GM04503 (cell line): Measurements from ENCODE around the gene NEB.

ENCODE experiments used
- DNase-seq: peaks from one replicate; pipeline ENCODE4 v3.0.0-alpha.2; 2012; ENCODE audit warnings: low read depth

The NEB gene

GRCh38 chr2:151733771-151734672 lies at the start of gene NEB:
Gene NEB, minus strand, starts transcription at chr2:151734476. Its CDS starts 1,320 bp downstream, at chr2:151733156.
- no peak for DNase-seq

DNA sequence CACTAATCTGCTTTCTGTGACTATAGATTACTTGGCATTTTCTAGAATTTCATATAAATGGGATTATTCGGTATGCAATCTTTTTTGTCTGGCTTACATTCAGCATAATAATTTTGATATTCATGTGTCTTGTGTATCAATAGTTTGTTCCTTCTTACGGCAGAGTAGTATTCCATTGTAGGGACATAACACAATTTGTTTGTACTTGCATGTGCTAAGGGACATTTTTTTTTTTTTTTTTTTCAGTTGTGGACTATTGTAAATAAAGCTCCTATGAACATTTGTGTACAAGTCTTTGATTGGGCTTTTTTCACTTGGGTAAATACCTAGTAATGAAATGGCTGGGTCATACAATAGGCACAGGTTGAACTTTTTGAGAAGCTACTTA lies 48.9 kb upstream of the NEB start:
- DNase-seq = no peak

- no peak for DNase-seq
Observed at GRCh38 chr2:151782378-151783132, 48.3 kb upstream of the NEB start.

GRCh38 chr2:151781642-151782041 lies 47.4 kb upstream of the NEB start:
- DNase-seq = no peak

DNA sequence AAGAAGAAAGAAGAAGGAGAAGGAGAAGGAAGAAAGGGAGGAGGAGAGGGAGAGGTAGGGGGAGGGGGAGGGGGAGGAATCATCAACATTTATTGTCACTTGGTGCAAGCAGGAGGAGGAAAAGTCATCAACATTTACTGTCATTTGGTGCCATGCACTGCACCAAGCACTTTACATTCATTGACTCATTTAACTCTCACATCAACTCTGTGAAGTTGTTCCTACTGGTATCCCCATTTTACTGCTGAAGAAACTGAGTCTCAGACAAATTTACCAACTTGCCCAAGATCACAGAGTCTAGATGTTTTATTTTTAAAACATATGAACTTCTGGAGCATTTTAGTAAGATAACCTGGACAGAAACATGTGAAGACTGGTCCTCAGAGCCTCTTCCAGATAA lies 46.7 kb upstream of the NEB start:
- no peak for DNase-seq

DNA sequence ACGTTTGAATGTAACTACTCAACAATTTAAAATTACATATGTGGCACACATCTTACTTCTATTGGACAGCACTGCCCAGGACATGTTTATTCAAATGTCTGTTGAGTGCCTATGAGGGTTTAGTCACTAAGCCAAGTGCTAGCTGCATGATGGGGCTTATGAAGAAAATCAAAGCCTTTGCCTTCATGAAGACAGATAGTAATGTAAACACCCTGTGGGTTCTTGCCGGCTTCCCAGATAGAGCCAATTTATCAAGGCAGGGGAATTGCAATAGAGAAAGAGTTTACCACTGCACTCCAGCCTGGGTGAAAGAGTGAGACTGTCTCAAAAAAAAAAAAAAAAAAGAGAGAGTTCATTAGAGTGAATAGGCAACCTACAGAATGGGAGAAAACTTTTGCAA lies 43.7 kb upstream of the NEB start:
- DNase-seq = no peak

DNA sequence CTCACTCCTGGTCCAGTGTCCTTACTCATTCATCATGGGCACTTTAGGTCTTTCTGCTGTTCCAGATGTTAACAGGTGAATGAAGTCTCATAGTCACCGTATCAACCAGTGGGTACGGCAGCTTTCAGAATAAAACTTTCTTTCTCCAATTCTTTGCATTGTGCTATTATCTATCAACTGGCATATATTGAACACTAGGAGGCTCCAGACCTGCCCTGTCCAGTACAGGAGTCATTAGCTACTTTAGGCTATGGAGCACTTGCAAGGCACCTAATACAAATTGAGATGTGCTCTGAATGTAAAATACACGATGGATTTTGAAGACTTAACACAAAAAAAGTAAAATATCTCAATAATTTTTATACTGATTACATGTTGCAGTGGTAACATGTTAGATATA lies 43.2 kb upstream of the NEB start:
- DNase-seq = no peak

GRCh38 chr2:151776367-151776766 lies 42.1 kb upstream of the NEB start:
- DNase-seq = no peak

DNA sequence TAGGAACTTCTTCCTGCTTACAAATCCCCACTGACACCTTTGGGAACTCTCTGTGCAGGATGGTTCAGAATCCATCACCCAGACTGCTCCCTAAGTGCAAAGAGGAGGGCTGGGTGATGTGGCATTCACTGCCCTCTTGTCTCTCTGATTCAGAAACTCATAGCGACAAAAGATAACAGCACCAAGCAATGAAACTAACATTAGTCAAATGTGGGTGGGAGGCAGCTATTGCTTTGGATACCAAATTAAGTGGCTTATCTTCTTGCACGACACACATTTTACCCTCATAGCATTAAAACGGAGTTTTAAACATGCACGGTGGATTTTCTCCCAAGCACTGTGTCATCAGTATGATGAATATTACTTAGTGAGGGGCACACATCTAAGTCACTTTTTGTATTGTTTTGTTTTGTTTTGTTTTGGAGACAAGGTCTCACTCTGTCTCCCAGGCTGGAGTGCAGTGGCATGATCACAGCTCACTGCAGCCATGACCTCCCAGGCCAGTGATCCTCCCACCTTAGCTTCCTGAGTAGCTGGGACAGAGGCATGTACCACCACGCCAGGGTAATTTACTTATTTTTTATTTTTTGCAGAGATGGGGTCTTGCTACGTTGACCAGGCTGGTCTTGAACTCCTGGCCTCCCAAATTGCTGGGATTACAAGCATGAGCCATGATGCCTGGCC lies 40.9 kb upstream of the NEB start:
- DNase-seq = no peak

DNA sequence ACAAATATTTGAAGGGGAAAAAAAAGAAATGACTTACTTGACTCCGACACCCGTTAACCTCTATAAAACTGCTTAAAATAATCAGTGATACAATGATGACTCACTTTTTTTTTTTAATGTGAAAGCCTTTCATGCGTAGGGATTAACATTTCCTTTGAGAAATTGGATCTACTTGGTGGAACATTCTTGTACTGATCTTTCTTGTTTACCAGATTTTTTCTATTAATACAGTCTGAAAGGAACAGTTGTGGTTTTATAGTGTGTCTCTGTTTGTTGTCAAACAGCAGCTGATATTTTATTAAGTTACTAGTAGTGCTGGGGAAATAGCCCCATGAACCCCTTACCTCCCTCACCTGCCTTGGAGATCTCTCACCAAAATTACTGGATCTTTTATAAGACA lies 40.2 kb upstream of the NEB start:
- peak; percentile 60 for DNase-seq

- peak; percentile 84 for DNase-seq
Observed at GRCh38 chr2:151771599-151772358, 37.5 kb upstream of the NEB start.

DNA sequence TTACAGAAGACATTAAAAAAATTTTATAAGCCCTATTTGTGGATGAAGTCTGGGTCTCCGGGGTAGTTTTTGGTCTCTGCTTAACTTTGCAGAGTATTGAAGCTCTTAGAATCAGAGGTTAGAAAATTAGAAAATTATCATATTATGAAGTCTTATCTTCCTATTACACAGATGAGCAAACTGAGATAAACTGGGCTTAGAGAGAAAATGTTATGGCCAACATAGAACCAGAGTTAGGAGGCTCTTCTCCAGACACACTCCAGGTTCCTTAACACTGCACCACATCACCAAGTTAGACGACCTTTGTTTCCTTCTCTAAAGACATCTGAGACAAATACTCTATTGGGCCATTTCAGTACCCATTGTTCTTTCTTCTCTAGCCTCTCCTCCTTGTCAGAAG lies 36.7 kb upstream of the NEB start:
- no peak for DNase-seq

DNA sequence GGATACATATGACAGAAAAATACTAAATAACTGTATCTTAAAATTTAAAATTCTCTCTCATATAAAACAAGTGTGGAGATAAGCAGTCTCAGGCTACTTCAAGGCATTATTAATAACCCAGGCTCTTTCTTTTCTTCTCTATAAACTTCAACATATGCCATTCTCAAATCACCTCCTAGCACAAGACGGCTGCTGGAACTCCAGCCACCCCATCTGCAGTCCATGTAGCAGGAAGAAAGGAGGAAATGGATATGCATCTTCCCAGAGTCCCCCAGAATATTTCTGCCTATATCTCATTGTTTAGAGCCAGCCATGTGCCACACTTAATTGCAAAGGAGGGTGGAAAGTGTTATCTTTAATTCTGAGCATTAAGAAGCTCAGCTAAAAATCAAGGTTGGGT lies 35.3 kb upstream of the NEB start:
- DNase-seq = no peak

- DNase-seq = no peak
Observed at GRCh38 chr2:151767536-151767935, 33.3 kb upstream of the NEB start.

GRCh38 chr2:151766437-151767153 lies 32.3 kb upstream of the NEB start:
- no peak for DNase-seq

DNA sequence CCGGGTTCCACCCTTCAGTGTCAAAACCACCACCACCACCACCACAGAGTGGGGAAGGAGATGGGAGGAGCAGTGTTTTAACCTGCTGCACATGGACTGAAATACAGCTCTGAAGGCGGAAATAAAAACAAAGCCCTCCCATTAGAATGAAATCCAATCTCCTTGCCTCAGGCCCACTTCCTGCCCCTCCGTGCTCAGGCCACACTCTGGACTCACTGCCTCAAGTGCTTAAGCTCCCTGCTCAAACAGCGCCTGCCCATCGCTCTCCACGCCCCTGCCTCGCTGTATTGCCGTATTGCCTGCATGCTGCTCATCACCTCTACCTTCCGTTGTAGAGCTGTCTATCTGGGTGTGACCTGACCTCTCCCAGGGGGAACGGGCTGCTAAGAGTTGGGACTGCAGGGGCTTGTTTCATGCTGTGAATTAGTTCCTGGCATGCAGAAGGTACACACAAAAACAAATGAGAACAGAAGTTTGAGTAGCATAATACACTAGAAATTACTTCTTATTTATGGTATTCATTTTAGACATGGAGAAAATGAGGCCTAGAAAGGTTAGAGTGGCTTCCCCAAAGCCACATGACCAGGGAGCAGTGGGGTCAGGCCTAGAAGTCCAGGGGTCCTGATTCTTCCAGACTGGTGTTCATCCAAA lies 31.6 kb upstream of the NEB start:
- no peak for DNase-seq

DNA sequence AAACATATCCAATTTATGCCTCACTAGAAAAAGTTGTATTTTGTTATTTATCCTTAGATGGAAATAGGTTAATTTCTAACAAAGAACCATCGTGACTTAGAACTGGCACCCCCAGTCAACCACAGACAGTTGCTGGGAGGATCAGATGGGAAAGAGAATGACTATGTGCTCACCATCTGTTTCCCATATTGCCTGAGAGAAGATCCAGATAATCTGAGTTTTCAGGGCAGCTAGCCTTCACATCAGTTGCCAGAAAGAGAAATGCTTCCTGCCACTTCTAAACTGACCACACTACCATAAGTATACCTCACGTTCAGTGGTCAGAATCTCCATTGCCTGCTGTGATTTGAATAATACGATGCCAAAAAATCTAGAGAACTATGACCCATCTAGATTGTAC lies 28.4 kb upstream of the NEB start:
- peak; percentile 40 for DNase-seq

GRCh38 chr2:151761687-151762086 lies 27.4 kb upstream of the NEB start:
- no peak for DNase-seq

DNA sequence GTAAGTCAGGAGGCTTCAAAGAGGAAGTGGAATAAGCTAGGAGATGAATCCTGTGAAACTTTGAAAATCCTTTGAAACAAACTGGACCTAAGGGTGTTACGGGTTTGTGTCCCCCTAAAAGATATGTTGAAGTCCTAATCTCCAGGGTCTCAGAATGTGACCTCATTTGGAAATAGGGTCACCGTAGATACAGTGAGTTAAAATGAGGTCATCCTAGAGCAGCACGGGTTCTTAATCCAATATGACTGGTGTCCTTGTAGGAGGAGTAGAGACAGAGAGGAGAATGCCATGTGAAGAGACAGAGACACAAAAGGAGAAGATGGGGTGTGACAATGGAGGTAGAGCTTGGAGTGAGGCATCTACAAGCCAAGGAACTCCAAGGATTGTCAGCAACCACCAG lies 26.9 kb upstream of the NEB start:
- DNase-seq = no peak

GRCh38 chr2:151760139-151760650 lies 25.9 kb upstream of the NEB start:
- no peak for DNase-seq

GRCh38 chr2:151758744-151759143 lies 24.5 kb upstream of the NEB start:
- DNase-seq = no peak
